ENCODE results near the gene DYRK1A. TPM values are rescaled to one million over a fixed set of nuclear protein-coding genes. Genes with fewer than 3 reads are reported as not detected.
A peak's percentile ranks its signal among the peaks of the same experiment; 100 is the strongest.

The DYRK1A gene
- total RNA-seq, 3 donors from 2014 or later (not counting 1 experiment from before 2014, with no cell fraction given): 149 to 166 (median 153) TPM

GRCh38 chr21:37484535-37485474 lies 118.2 kb downstream of the DYRK1A start:
- DNase-seq (no peak), ATAC-seq (no peak)
- Mint-ChIP-seq H3K9me3 (no peaks in the 10 kb centered on the region), H3K27ac (peak overlapping the region in 1 of 2 donors; percentile 48), H3K4me1 (peaks cover 14 to 23% of the 10 kb centered on the region in 2 donors), H3K36me3 (no peaks in the 10 kb centered on the region), H3K4me3 (no peak overlapping the region), H3K27me3 (ENCODE audit: low read depth in 2 of 2) (no peaks in the 10 kb centered on the region)
- no peak overlapping the region for H3K4me3 ChIP-seq (ENCODE audit: low read length)
- 92% methylated on average over 7 of the region's 7 CpGs for WGBS (ENCODE audit: insufficient coverage)
- H3K27me3 ChIP-seq (ENCODE audit: control insufficient read depth, insufficient read depth, low read length): no peaks in the 10 kb centered on the region
- peaks cover 51% of the 10 kb centered on the region for H3K36me3 ChIP-seq (ENCODE audit: control insufficient read depth, insufficient read depth, low read length)
- no peak for TF ChIP-seq CTCF (IDR thresholded peaks at IDR 0.05)
- H3K27ac ChIP-seq (ENCODE audit: low read length): no peak overlapping the region
- no peaks in the 10 kb centered on the region for H3K4me1 ChIP-seq (ENCODE audit: control insufficient read depth, insufficient read depth, low read length)
- H3K9me3 ChIP-seq (ENCODE audit: control insufficient read depth, insufficient read depth, low read length): no peaks in the 10 kb centered on the region
- intact Hi-C loops (cut with micrococcal nuclease): no loop called here

- TF ChIP-seq CTCF (IDR thresholded peaks at IDR 0.05): no peak
- intact Hi-C loops (cut with micrococcal nuclease): no loop called here
- peak overlapping the region in 1 of 2 donors; percentile 69 for H3K27ac Mint-ChIP-seq
- Histone ChIP-seq H3K36me3 (ENCODE audit: control insufficient read depth, insufficient read depth, low read length) (peaks cover 62% of the 10 kb centered on the region), H3K4me1 (ENCODE audit: control insufficient read depth, insufficient read depth, low read length) (no peaks in the 10 kb centered on the region), H3K9me3 (ENCODE audit: control insufficient read depth, insufficient read depth, low read length) (no peaks in the 10 kb centered on the region), H3K4me3 (ENCODE audit: low read length) (no peak overlapping the region), H3K27ac (ENCODE audit: low read length) (no peak overlapping the region), H3K27me3 (ENCODE audit: control insufficient read depth, insufficient read depth, low read length) (no peaks in the 10 kb centered on the region)
- ATAC-seq: no peak
- DNase-seq: no peak
- no peaks in the 10 kb centered on the region for H3K36me3 Mint-ChIP-seq
- WGBS (ENCODE audit: insufficient coverage): 85% methylated on average over 1 of the region's 1 CpG
- H3K4me1 Mint-ChIP-seq: peaks cover 21 to 23% of the 10 kb centered on the region in 2 donors
- H3K4me3 Mint-ChIP-seq: no peak overlapping the region
- no peaks in the 10 kb centered on the region for H3K9me3 Mint-ChIP-seq
- H3K27me3 Mint-ChIP-seq (ENCODE audit: low read depth in 2 of 2): no peaks in the 10 kb centered on the region
These were observed 123.0 kb downstream of the DYRK1A start for GRCh38 chr21:37489553-37489952.

GRCh38 chr21:37490084-37490483 lies 123.5 kb downstream of the DYRK1A start:
- peaks cover 21 to 23% of the 10 kb centered on the region in 2 donors for H3K4me1 Mint-ChIP-seq
- Histone ChIP-seq H3K4me1 (ENCODE audit: control insufficient read depth, insufficient read depth, low read length) (no peaks in the 10 kb centered on the region), H3K4me3 (ENCODE audit: low read length) (no peak overlapping the region), H3K27me3 (ENCODE audit: control insufficient read depth, insufficient read depth, low read length) (no peaks in the 10 kb centered on the region), H3K27ac (ENCODE audit: low read length) (no peak overlapping the region), H3K36me3 (ENCODE audit: control insufficient read depth, insufficient read depth, low read length) (peaks cover 59% of the 10 kb centered on the region), H3K9me3 (ENCODE audit: control insufficient read depth, insufficient read depth, low read length) (no peaks in the 10 kb centered on the region)
- intact Hi-C loops (cut with micrococcal nuclease): no loop called here
- H3K36me3 Mint-ChIP-seq: no peaks in the 10 kb centered on the region
- DNase-seq (no peak), ATAC-seq (no peak)
- peak overlapping the region in 1 of 2 donors; percentile 69 for H3K27ac Mint-ChIP-seq
- no peaks in the 10 kb centered on the region for H3K27me3 Mint-ChIP-seq (ENCODE audit: low read depth in 2 of 2)
- no peaks in the 10 kb centered on the region for H3K9me3 Mint-ChIP-seq
- no peak for TF ChIP-seq CTCF (IDR thresholded peaks at IDR 0.05)
- no peak overlapping the region for H3K4me3 Mint-ChIP-seq
- 94% methylated on average over 7 of the region's 7 CpGs for WGBS (ENCODE audit: insufficient coverage)

All from natural killer cell (primary cell).